Ovary (tissue), 3 donors: ENCODE measurements around the gene SMC3.

Source experiments
- EP300 ChIP-seq: sonication (generic); formaldehyde crosslinking; IDR thresholded peaks from one replicate; pipeline ENCODE4 v1.6.1; 2017; ENCODE audit warnings: antibody characterized with exemption
- POLR2A ChIP-seq: fragments of 450-650 bp; IDR thresholded peaks from one replicate; pipeline ENCODE4 v1.6.1; 2017; ENCODE audit warnings: antibody characterized with exemption, mild to moderate bottlenecking, moderate library complexity
- TF ChIP-seq, protein P1 (sequence below), 3 donors: fragments of 450-650 bp in 2 of 3; fragments of 200-600 bp in 1 of 3; IDR thresholded peaks; one replicate each; pipeline versions ENCODE4 v1.5.1 to v1.8.0; 2016 to 2022; ENCODE audit warnings: antibody characterized with exemption in 3 of 3, mild to moderate bottlenecking in 1 of 3
- donor health status: DM: no; HTN: no; CAD: no.

GRCh38 chr10:110566472-110567200 lies 859 bp upstream of the SMC3 start:
- TF ChIP-seq, protein P1, sequence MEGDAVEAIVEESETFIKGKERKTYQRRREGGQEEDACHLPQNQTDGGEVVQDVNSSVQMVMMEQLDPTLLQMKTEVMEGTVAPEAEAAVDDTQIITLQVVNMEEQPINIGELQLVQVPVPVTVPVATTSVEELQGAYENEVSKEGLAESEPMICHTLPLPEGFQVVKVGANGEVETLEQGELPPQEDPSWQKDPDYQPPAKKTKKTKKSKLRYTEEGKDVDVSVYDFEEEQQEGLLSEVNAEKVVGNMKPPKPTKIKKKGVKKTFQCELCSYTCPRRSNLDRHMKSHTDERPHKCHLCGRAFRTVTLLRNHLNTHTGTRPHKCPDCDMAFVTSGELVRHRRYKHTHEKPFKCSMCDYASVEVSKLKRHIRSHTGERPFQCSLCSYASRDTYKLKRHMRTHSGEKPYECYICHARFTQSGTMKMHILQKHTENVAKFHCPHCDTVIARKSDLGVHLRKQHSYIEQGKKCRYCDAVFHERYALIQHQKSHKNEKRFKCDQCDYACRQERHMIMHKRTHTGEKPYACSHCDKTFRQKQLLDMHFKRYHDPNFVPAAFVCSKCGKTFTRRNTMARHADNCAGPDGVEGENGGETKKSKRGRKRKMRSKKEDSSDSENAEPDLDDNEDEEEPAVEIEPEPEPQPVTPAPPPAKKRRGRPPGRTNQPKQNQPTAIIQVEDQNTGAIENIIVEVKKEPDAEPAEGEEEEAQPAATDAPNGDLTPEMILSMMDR (IDR thresholded peaks at IDR 0.05) = no peak
- TF ChIP-seq POLR2A (no peak), EP300 (no peak)
